ENCODE measurements around the gene LOXL1. TPM values are rescaled to one million over a fixed set of nuclear protein-coding genes. Genes with fewer than 3 reads are reported as not detected.

LOXL1 gene
- total and polyA plus RNA-seq, 9 of the 15 experiments (the other 6 are each of a cell fraction or from before 2014, with no cell fraction given): 0.14 TPM; not detected in 8

GRCh38 chr15:73946795-73947370, 20.6 kb downstream of the LOXL1 start:
- H3K27ac ChIP-seq (ENCODE audit: extremely low read depth, low read depth, low read length): no peak overlapping the region
- H3K79me2 ChIP-seq (ENCODE audit: control insufficient read depth, insufficient read depth, low read length): no peaks in the 10 kb centered on the region
- no peak overlapping the region for H2AFZ ChIP-seq (ENCODE audit: low read depth, low read length)
- in situ Hi-C loops (cut with MboI) (no loop called here), intact Hi-C loops (cut with micrococcal nuclease) (no loop called here)
- no peak overlapping the region for H3K4me3 ChIP-seq
- DNase-seq (ENCODE audit: extremely low read depth in 1 of 4, low spot score in 3 of 4): no peak
- no peak for TF ChIP-seq LARP7 (IDR thresholded peaks at IDR 0.05)
- no peak for TF ChIP-seq NONO (IDR thresholded peaks at IDR 0.05; ENCODE audit: low read depth in 2 of 2, low read length in 1 of 2)
- TF ChIP-seq DACH1 (IDR thresholded peaks at IDR 0.05; ENCODE audit: partially characterized antibody): no peak
- TF ChIP-seq PHB (CRISPR knock-in tag; IDR thresholded peaks at IDR 0.05): no peak
- TF ChIP-seq ZZZ3 (IDR thresholded peaks at IDR 0.05): no peak
- TF ChIP-seq PURB (CRISPR knock-in tag; IDR thresholded peaks at IDR 0.05; ENCODE audit: low read depth): no peak
- TF ChIP-seq NCOA1 (IDR thresholded peaks at IDR 0.05; ENCODE audit: low read depth): no peak
- TF ChIP-seq RHOXF2B (CRISPR knock-in tag; conservative IDR thresholded peaks at IDR 0.05): no peak
- TF ChIP-seq NR3C1 (CRISPR knock-in tag; IDR thresholded peaks at IDR 0.05): no peak
- no peak for TF ChIP-seq THAP12 (CRISPR knock-in tag; IDR thresholded peaks at IDR 0.05)
- no peak for TF ChIP-seq ZNF3 (CRISPR knock-in tag; IDR thresholded peaks at IDR 0.05)
- no peak for TF ChIP-seq BRD4 (IDR thresholded peaks at IDR 0.05)
- TF ChIP-seq GATA2 (CRISPR knock-in tag; IDR thresholded peaks at IDR 0.05): no peak
- no peak for TF ChIP-seq ATF6 (CRISPR knock-in tag; IDR thresholded peaks at IDR 0.05)
- TF ChIP-seq KLF10 (CRISPR knock-in tag; IDR thresholded peaks at IDR 0.05): no peak
- TF ChIP-seq ZNF121 (CRISPR knock-in tag; conservative IDR thresholded peaks at IDR 0.05): no peak
- TF ChIP-seq ERF (CRISPR knock-in tag; IDR thresholded peaks at IDR 0.05): no peak
- TF ChIP-seq FOXP4 (CRISPR knock-in tag; IDR thresholded peaks at IDR 0.05; ENCODE audit: borderline replicate concordance): no peak
- no peak for FAIRE-seq
- no peaks in the 10 kb centered on the region for H3K9me1 ChIP-seq (ENCODE audit: control insufficient read depth, insufficient read depth, low read length)
- 2% methylated on average over 9 of the region's 9 CpGs for WGBS (ENCODE audit: insufficient coverage, low coverage, missing lambda C conversion rate)
- H4K20me1 ChIP-seq (replicated peaks; ENCODE audit: control insufficient read depth, insufficient read depth, low read length): peaks cover 21% of the 10 kb centered on the region
- CTCF ChIA-PET (ENCODE audit: low intra/inter-chr PET ratio): no interaction called here
- no TSS peak for BruUV-seq (replicated peaks)
- peaks cover 5 to 70% of the 10 kb centered on the region in 2 experiments; a peak in 4 of 5 replicates for H3K27me3 ChIP-seq (ENCODE audit: control insufficient read depth in 2 of 2, insufficient read depth in 2 of 2, low read length in 2 of 2)
- no peak overlapping the region for H3K9ac ChIP-seq (ENCODE audit: insufficient read depth in 1 of 2, low read depth in 2 of 2, low read length in 2 of 2)
- POLR2A ChIA-PET: interaction anchor here (0.7 kb wide), 1 partner anchor 1035 kb away, joined by 3 read pairs; no protein-coding TSS in a partner anchor
- H3K36me3 ChIP-seq (ENCODE audit: control insufficient read depth, insufficient read depth, low read length): no peaks in the 10 kb centered on the region
- no peaks in the 10 kb centered on the region for H3K9me3 ChIP-seq (replicated peaks; ENCODE audit: control insufficient read depth, insufficient read depth, low read depth, low read length)
- ATAC-seq: no peak
- H3K4me2 ChIP-seq (ENCODE audit: insufficient read depth, low read length): no peak overlapping the region
- H3K4me1 ChIP-seq (replicated peaks in 1 of 2; ENCODE audit: control insufficient read depth in 2 of 2, insufficient read depth in 2 of 2, low read length in 2 of 2): peaks cover 0 to 8% of the 10 kb centered on the region in 2 experiments; a peak in 1 of 5 replicates

All from K562 (cell line).